H9 (cell line): ENCODE data around the gene BCHE. TPM values are rescaled to one million over a fixed set of nuclear protein-coding genes. Genes with fewer than 3 reads are reported as not detected.
A peak's percentile ranks its signal among the peaks of the same experiment; 100 is the strongest.
"Not testable (repeated sequence)": the region's sequence is repeated elsewhere in the genome, so short reads cannot be mapped to it uniquely, and the experiment has no call there.

Experiments used
- DNase-seq: peaks from one replicate; pipeline ENCODE4 v3.0.0-alpha.2; 2017
- H2AFZ ChIP-seq: one replicate; pipeline ENCODE4 v1.6.1; 2013; ENCODE audit warnings: mild to moderate bottlenecking, low read length, control low read depth, moderate library complexity
- H2AK5ac ChIP-seq: 2 replicates; pipeline ENCODE4 v1.6.1; 2013; ENCODE audit warnings: low read length, control low read depth, mixed read lengths; ENCODE audit not compliant: insufficient read length
- H2BK120ac ChIP-seq: one replicate; pipeline ENCODE4 v1.6.1; 2013; ENCODE audit warnings: low read depth, mild to moderate bottlenecking, low read length, control low read depth, inconsistent platforms; ENCODE audit not compliant: poor library complexity, severe bottlenecking
- H2BK12ac ChIP-seq: 2 replicates; pipeline ENCODE4 v1.6.1; 2013; ENCODE audit warnings: low read length, control low read depth, mixed read lengths, low read depth; ENCODE audit not compliant: insufficient read length
- H2BK15ac ChIP-seq: 2 replicates; pipeline ENCODE4 v1.6.1; 2013; ENCODE audit warnings: low read depth, low read length, control low read depth
- H2BK20ac ChIP-seq: one replicate; pipeline ENCODE4 v1.6.1; 2013; ENCODE audit warnings: low read depth, mild to moderate bottlenecking, low read length, control low read depth, inconsistent platforms; ENCODE audit not compliant: poor library complexity, severe bottlenecking
- H2BK5ac ChIP-seq: 2 replicates; pipeline ENCODE4 v1.6.1; 2013; ENCODE audit warnings: low read length, control low read depth, mixed read lengths; ENCODE audit not compliant: insufficient read length
- H3K14ac ChIP-seq: 2 replicates; pipeline ENCODE4 v1.6.1; 2013; ENCODE audit warnings: low read length, control low read depth; ENCODE audit not compliant: insufficient read depth
- H3K18ac ChIP-seq: 2 replicates; pipeline ENCODE4 v1.6.1; 2013; ENCODE audit warnings: low read depth, mild to moderate bottlenecking, mixed read lengths, low read length, control low read depth; ENCODE audit not compliant: insufficient read length
- H3K23ac ChIP-seq: 2 replicates; pipeline ENCODE4 v1.6.1; 2013; ENCODE audit warnings: low read length, control low read depth, mixed read lengths, low read depth; ENCODE audit not compliant: insufficient read length
- H3K23me2 ChIP-seq: 2 replicates; pipeline ENCODE4 v1.6.1; 2013; ENCODE audit warnings: low read depth, mild to moderate bottlenecking, mixed read lengths, low read length, control low read depth; ENCODE audit not compliant: insufficient read length, poor library complexity, severe bottlenecking
- H3K27ac ChIP-seq: 2 replicates; pipeline ENCODE4 v1.5.1; 2013; ENCODE audit warnings: low read length, control low read depth, mixed read lengths, low read depth; ENCODE audit not compliant: insufficient read length
- H3K27me3 ChIP-seq: 2 replicates; pipeline ENCODE4 v1.6.1; 2013; ENCODE audit warnings: low read length, control low read depth, inconsistent platforms; ENCODE audit not compliant: insufficient read depth
- H3K4ac ChIP-seq: 2 replicates; pipeline ENCODE4 v1.6.1; 2013; ENCODE audit warnings: low read depth, mild to moderate bottlenecking, control low read depth, inconsistent platforms, low read length, moderate library complexity
- H3K4me1 ChIP-seq: 2 replicates; pipeline ENCODE4 v1.6.1; 2013; ENCODE audit warnings: low read length, control low read depth, inconsistent platforms; ENCODE audit not compliant: insufficient read depth
- H3K4me2 ChIP-seq: 2 replicates; pipeline ENCODE4 v1.6.1; 2013; ENCODE audit warnings: low read length, control low read depth, mixed read lengths; ENCODE audit not compliant: insufficient read length, insufficient read depth
- H3K56ac ChIP-seq: 2 replicates; pipeline ENCODE4 v1.6.1; 2013; ENCODE audit warnings: low read depth, mild to moderate bottlenecking, mixed read lengths, low read length, control low read depth; ENCODE audit not compliant: insufficient read length
- H3K79me1 ChIP-seq: 2 replicates; pipeline ENCODE4 v1.6.1; 2013; ENCODE audit warnings: low read depth, mild to moderate bottlenecking, moderate library complexity, low read length, control low read depth, inconsistent platforms; ENCODE audit not compliant: insufficient read depth, poor library complexity, severe bottlenecking
- H3K79me2 ChIP-seq: 2 replicates; pipeline ENCODE4 v1.6.1; 2013; ENCODE audit warnings: low read length, control low read depth, inconsistent platforms; ENCODE audit not compliant: insufficient read depth
- H3K9ac ChIP-seq: 2 replicates; pipeline ENCODE4 v1.6.1; 2013; ENCODE audit warnings: low read length, control low read depth, mixed read lengths; ENCODE audit not compliant: insufficient read length; ENCODE audit errors: extremely low read depth
- H3K9me3 ChIP-seq: one replicate; pipeline ENCODE4 v1.6.1; 2013; ENCODE audit warnings: low read depth, low read length, inconsistent platforms; ENCODE audit not compliant: control insufficient read depth
- H3T11ph ChIP-seq: one replicate; pipeline ENCODE4 v1.6.1; 2013; ENCODE audit warnings: mild to moderate bottlenecking, low read length, control low read depth, inconsistent platforms
- H4K20me1 ChIP-seq: one replicate; pipeline ENCODE4 v1.6.1; 2013; ENCODE audit not compliant: control insufficient read depth, insufficient read length, insufficient read depth
- H4K5ac ChIP-seq: 2 replicates; pipeline ENCODE4 v1.6.1; 2013; ENCODE audit warnings: low read depth, mild to moderate bottlenecking, mixed read lengths, low read length, control low read depth; ENCODE audit not compliant: insufficient read length
- H4K8ac ChIP-seq: replicated peaks from 2 replicates; pipeline ENCODE4 v1.6.1; 2013; ENCODE audit warnings: low read length, control low read depth, mixed read lengths, low read depth; ENCODE audit not compliant: insufficient read length
- H4K91ac ChIP-seq: 2 replicates; pipeline ENCODE4 v1.6.1; 2013; ENCODE audit warnings: low read depth, mild to moderate bottlenecking, moderate library complexity, mixed read lengths, low read length, control low read depth; ENCODE audit not compliant: insufficient read length
- H3K27ac Mint-ChIP-seq, 3 experiments: 2 replicates in 2 of 3; 3 replicates in 1 of 3; pipeline ENCODE4 v1.8.0; 2020 to 2021; ENCODE audit warnings: mixed read lengths in 3 of 3, mild to moderate bottlenecking in 1 of 3, moderate library complexity in 1 of 3
- H3K27me3 Mint-ChIP-seq: 2 replicates; pipeline ENCODE4 v1.8.0; 2021; ENCODE audit warnings: low read depth, mild to moderate bottlenecking, moderate library complexity, mixed read lengths
- H3K36me3 Mint-ChIP-seq, 3 experiments: 2 replicates in 2 of 3; 3 replicates in 1 of 3; pipeline ENCODE4 v1.8.0; 2020 to 2021; ENCODE audit warnings: low read depth in 3 of 3, mixed read lengths in 3 of 3; ENCODE audit not compliant: insufficient read depth in 1 of 3
- H3K4me1 Mint-ChIP-seq, 2 experiments: 2 replicates each; pipeline ENCODE4 v1.8.0; 2020; ENCODE audit warnings: mixed read lengths in 2 of 2
- H3K4me3 Mint-ChIP-seq, 2 experiments: 2 replicates in 1 of 2; 3 replicates in 1 of 2; pipeline ENCODE4 v1.8.0; 2020 to 2021; ENCODE audit warnings: mild to moderate bottlenecking in 2 of 2, mixed read lengths in 2 of 2, moderate library complexity in 1 of 2
- H3K9me3 Mint-ChIP-seq, 2 experiments: 2 replicates in 1 of 2; 3 replicates in 1 of 2; pipeline ENCODE4 v1.8.0; 2020; ENCODE audit warnings: mild to moderate bottlenecking in 2 of 2, mixed read lengths in 2 of 2, moderate library complexity in 1 of 2
- WGBS: extraction: QIAGEN DNeasy Blood & Tissue Kit; methylation state at CpG from one replicate; pipeline ENCODE4 v1.1.7; 2013; ENCODE audit warnings: missing lambda C conversion rate, low lambda C conversion rate, mixed read lengths; ENCODE audit not compliant: insufficient read length; ENCODE audit errors: extremely low coverage; 5-methylcytosine and 5-hydroxymethylcytosine counted together
- total RNA-seq: library from RNA; stranded (reverse); gene quantifications from 2 replicates; pipeline ENCODE4 v1.2.1, GENCODE V29; 2021
- TF ChIP-seq, protein P1 (sequence below): fragments of 200-600 bp; sonication (generic); conservative IDR thresholded peaks from 3 replicates; pipeline ENCODE4 v1.8.0; 2021; ENCODE audit warnings: antibody characterized with exemption, mild to moderate bottlenecking

The BCHE gene
- total RNA-seq, 1 experiment from 2014 or later, result 1.4 TPM

DNA sequence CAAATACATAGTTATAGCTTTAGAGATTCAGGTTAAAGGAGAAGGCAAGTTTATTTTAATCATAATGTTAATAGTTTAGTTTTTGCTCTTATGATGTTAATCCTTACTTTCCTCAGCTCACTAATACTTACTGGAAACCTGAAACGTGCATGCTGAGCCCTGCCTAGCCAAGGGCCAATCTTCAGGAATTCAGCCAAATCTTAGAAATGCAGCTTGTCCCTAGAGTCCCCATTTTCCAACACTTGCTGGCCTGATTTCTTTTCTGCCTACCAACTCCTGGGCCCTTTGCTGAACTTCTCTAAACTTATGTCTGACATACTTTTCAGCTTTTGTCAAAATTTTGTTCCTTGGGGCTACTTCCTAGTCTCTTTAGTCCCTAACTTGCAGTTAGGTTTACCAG, 22.8 kb downstream of the BCHE start:
- Mint-ChIP-seq H3K27ac (peak overlapping the region in 2 of 3 experiments; percentile 30 to 57; a peak in 1 of 7 replicates), H3K4me3 (no peak overlapping the region), H3K27me3 (no peaks in the 10 kb centered on the region), H3K9me3 (no peaks in the 10 kb centered on the region), H3K4me1 (no peaks in the 10 kb centered on the region), H3K36me3 (no peaks in the 10 kb centered on the region)
- no CpG with 5 or more reads among the region's 1 CpG for WGBS
- TF ChIP-seq, protein P1, sequence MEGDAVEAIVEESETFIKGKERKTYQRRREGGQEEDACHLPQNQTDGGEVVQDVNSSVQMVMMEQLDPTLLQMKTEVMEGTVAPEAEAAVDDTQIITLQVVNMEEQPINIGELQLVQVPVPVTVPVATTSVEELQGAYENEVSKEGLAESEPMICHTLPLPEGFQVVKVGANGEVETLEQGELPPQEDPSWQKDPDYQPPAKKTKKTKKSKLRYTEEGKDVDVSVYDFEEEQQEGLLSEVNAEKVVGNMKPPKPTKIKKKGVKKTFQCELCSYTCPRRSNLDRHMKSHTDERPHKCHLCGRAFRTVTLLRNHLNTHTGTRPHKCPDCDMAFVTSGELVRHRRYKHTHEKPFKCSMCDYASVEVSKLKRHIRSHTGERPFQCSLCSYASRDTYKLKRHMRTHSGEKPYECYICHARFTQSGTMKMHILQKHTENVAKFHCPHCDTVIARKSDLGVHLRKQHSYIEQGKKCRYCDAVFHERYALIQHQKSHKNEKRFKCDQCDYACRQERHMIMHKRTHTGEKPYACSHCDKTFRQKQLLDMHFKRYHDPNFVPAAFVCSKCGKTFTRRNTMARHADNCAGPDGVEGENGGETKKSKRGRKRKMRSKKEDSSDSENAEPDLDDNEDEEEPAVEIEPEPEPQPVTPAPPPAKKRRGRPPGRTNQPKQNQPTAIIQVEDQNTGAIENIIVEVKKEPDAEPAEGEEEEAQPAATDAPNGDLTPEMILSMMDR, result no peak
- H3K27ac ChIP-seq, result peak overlapping the region; percentile 45
- H4K8ac ChIP-seq, result no peak overlapping the region
- H3K56ac ChIP-seq, result no peak overlapping the region
- H3K9ac ChIP-seq, result no peak overlapping the region
- H2BK12ac ChIP-seq, result no peak overlapping the region
- H3K23me2 ChIP-seq, result no peaks in the 10 kb centered on the region
- no peak overlapping the region for H3T11ph ChIP-seq
- H3K27me3 ChIP-seq, result no peaks in the 10 kb centered on the region
- no peaks in the 10 kb centered on the region for H3K9me3 ChIP-seq
- no peak overlapping the region for H3K14ac ChIP-seq
- no peaks in the 10 kb centered on the region for H3K79me2 ChIP-seq
- H2AFZ ChIP-seq, result peak overlapping the region; percentile 82
- no peak overlapping the region for H4K91ac ChIP-seq
- DNase-seq, result no peak
- no peak overlapping the region for H2BK20ac ChIP-seq
- H2BK5ac ChIP-seq, result no peak overlapping the region
- no peaks in the 10 kb centered on the region for H3K79me1 ChIP-seq
- no peak overlapping the region for H2BK15ac ChIP-seq
- no peak overlapping the region for H3K23ac ChIP-seq
- H3K18ac ChIP-seq, result no peak overlapping the region
- no peak overlapping the region for H3K4me2 ChIP-seq
- no peaks in the 10 kb centered on the region for H3K4me1 ChIP-seq
- H2BK120ac ChIP-seq, result no peak overlapping the region
- no peak overlapping the region for H2AK5ac ChIP-seq
- H4K5ac ChIP-seq, result no peak overlapping the region
- no peaks in the 10 kb centered on the region for H4K20me1 ChIP-seq
- no peak overlapping the region for H3K4ac ChIP-seq

GRCh38 chr3:165807937-165808336, 29.3 kb downstream of the BCHE start:
- not testable (repeated sequence) for H3K9me3 ChIP-seq, H3K18ac ChIP-seq, H3K36me3 Mint-ChIP-seq, H2BK12ac ChIP-seq, H3K14ac ChIP-seq, H4K8ac ChIP-seq, H3K4me1 Mint-ChIP-seq, H2BK20ac ChIP-seq, H4K20me1 ChIP-seq, H3K23ac ChIP-seq, H2BK120ac ChIP-seq, H3T11ph ChIP-seq, H3K9me3 Mint-ChIP-seq, H3K23me2 ChIP-seq, H3K4ac ChIP-seq, H3K79me1 ChIP-seq, H3K79me2 ChIP-seq, H2BK5ac ChIP-seq, H3K27ac ChIP-seq, H4K5ac ChIP-seq, H2AK5ac ChIP-seq, H3K4me1 ChIP-seq, H3K27ac Mint-ChIP-seq, DNase-seq, H3K56ac ChIP-seq, H3K27me3 Mint-ChIP-seq, H2AFZ ChIP-seq, H3K4me3 Mint-ChIP-seq, H3K9ac ChIP-seq, H3K27me3 ChIP-seq, H2BK15ac ChIP-seq, H4K91ac ChIP-seq, H3K4me2 ChIP-seq
- WGBS, result no CpG with 5 or more reads among the region's 15 CpGs
